ENCODE data around the gene CASS4. TPM values are rescaled to one million over a fixed set of nuclear protein-coding genes. Genes with fewer than 3 reads are reported as not detected.

CASS4 gene
- total RNA-seq, 3 donors from 2014 or later (not counting 1 experiment from before 2014, with no cell fraction given), result 9.3 to 13.8 (median 13.4) TPM

GRCh38 chr20:56426926-56427325, 14.9 kb downstream of the CASS4 start:
- H3K36me3 ChIP-seq (ENCODE audit: control insufficient read depth, insufficient read depth, low read length), result no peaks in the 10 kb centered on the region
- Mint-ChIP-seq H3K4me3 (no peak overlapping the region), H3K4me1 (peaks cover 43 to 49% of the 10 kb centered on the region in 2 donors), H3K27ac (peak overlapping the region in 1 of 2 donors; percentile 85), H3K9me3 (no peaks in the 10 kb centered on the region), H3K36me3 (no peaks in the 10 kb centered on the region), H3K27me3 (ENCODE audit: low read depth in 2 of 2) (no peaks in the 10 kb centered on the region)
- no peaks in the 10 kb centered on the region for H3K27me3 ChIP-seq (ENCODE audit: control insufficient read depth, insufficient read depth, low read length)
- peaks cover 26% of the 10 kb centered on the region for H3K4me1 ChIP-seq (ENCODE audit: control insufficient read depth, insufficient read depth, low read length)
- intact Hi-C loops (cut with micrococcal nuclease), result no loop called here
- H3K4me3 ChIP-seq (ENCODE audit: low read length), result no peak overlapping the region
- H3K9me3 ChIP-seq (ENCODE audit: control insufficient read depth, insufficient read depth, low read length), result no peaks in the 10 kb centered on the region
- TF ChIP-seq, protein P1, sequence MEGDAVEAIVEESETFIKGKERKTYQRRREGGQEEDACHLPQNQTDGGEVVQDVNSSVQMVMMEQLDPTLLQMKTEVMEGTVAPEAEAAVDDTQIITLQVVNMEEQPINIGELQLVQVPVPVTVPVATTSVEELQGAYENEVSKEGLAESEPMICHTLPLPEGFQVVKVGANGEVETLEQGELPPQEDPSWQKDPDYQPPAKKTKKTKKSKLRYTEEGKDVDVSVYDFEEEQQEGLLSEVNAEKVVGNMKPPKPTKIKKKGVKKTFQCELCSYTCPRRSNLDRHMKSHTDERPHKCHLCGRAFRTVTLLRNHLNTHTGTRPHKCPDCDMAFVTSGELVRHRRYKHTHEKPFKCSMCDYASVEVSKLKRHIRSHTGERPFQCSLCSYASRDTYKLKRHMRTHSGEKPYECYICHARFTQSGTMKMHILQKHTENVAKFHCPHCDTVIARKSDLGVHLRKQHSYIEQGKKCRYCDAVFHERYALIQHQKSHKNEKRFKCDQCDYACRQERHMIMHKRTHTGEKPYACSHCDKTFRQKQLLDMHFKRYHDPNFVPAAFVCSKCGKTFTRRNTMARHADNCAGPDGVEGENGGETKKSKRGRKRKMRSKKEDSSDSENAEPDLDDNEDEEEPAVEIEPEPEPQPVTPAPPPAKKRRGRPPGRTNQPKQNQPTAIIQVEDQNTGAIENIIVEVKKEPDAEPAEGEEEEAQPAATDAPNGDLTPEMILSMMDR (IDR thresholded peaks at IDR 0.05), result no peak
- DNase-seq (no peak), ATAC-seq (no peak)
- H3K27ac ChIP-seq (ENCODE audit: low read length), result no peak overlapping the region

- DNase-seq, result no peak
- TF ChIP-seq, protein P1 (IDR thresholded peaks at IDR 0.05), result no peak
- Mint-ChIP-seq H3K27me3 (ENCODE audit: low read depth in 2 of 2) (no peaks in the 10 kb centered on the region), H3K27ac (peak overlapping the region; percentile 50 to 85), H3K36me3 (no peaks in the 10 kb centered on the region), H3K4me1 (peaks cover 39 to 47% of the 10 kb centered on the region in 2 donors), H3K4me3 (peak overlapping the region; percentile 33), H3K9me3 (no peaks in the 10 kb centered on the region)
- peaks cover 24% of the 10 kb centered on the region for H3K4me1 ChIP-seq (ENCODE audit: control insufficient read depth, insufficient read depth, low read length)
- H3K9me3 ChIP-seq (ENCODE audit: control insufficient read depth, insufficient read depth, low read length), result no peaks in the 10 kb centered on the region
- no peaks in the 10 kb centered on the region for H3K27me3 ChIP-seq (ENCODE audit: control insufficient read depth, insufficient read depth, low read length)
- 93% methylated on average over 3 of the region's 4 CpGs for WGBS (ENCODE audit: insufficient coverage)
- no peaks in the 10 kb centered on the region for H3K36me3 ChIP-seq (ENCODE audit: control insufficient read depth, insufficient read depth, low read length)
- H3K4me3 ChIP-seq (ENCODE audit: low read length), result no peak overlapping the region
- intact Hi-C loops (cut with micrococcal nuclease), result no loop called here
- H3K27ac ChIP-seq (ENCODE audit: low read length), result no peak overlapping the region
- no peak for ATAC-seq
Observed at GRCh38 chr20:56427797-56428196, 15.7 kb downstream of the CASS4 start.

DNA sequence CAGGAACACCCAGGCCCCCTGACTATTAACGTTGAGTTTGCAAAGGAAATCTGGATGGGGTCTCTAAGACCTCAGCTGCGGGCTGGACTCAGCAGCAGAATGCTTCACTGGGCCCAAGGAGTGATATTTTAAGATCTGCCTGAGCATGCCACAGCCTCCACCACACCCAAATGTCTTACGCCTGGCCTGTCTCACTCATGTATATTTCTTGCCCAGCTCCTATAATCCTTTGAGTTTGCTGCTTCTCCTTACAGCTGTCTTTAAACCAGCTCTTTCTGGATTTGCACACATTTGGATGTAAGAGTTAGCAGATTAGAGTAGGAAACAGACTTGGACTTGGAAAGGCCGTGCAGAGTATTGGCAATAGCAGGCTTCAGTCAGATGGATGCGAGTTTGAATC, 16.4 kb downstream of the CASS4 start:
- H3K27ac Mint-ChIP-seq, result peak overlapping the region; percentile 71 to 85
- no peak overlapping the region for H3K4me3 ChIP-seq (ENCODE audit: low read length)
- H3K9me3 ChIP-seq (ENCODE audit: control insufficient read depth, insufficient read depth, low read length), result no peaks in the 10 kb centered on the region
- no peak overlapping the region for H3K27ac ChIP-seq (ENCODE audit: low read length)
- no peaks in the 10 kb centered on the region for H3K36me3 Mint-ChIP-seq
- DNase-seq, result no peak
- H3K4me1 Mint-ChIP-seq, result peaks cover 45 to 53% of the 10 kb centered on the region in 2 donors
- intact Hi-C loops (cut with micrococcal nuclease), result no loop called here
- H3K4me1 ChIP-seq (ENCODE audit: control insufficient read depth, insufficient read depth, low read length), result peaks cover 28% of the 10 kb centered on the region
- no peak overlapping the region for H3K4me3 Mint-ChIP-seq
- ATAC-seq, result no peak
- TF ChIP-seq, protein P1 (IDR thresholded peaks at IDR 0.05), result no peak
- 91% methylated on average over 5 of the region's 5 CpGs for WGBS (ENCODE audit: insufficient coverage)
- H3K27me3 Mint-ChIP-seq (ENCODE audit: low read depth in 2 of 2), result no peaks in the 10 kb centered on the region
- no peaks in the 10 kb centered on the region for H3K9me3 Mint-ChIP-seq
- no peaks in the 10 kb centered on the region for H3K36me3 ChIP-seq (ENCODE audit: control insufficient read depth, insufficient read depth, low read length)
- no peaks in the 10 kb centered on the region for H3K27me3 ChIP-seq (ENCODE audit: control insufficient read depth, insufficient read depth, low read length)

DNA sequence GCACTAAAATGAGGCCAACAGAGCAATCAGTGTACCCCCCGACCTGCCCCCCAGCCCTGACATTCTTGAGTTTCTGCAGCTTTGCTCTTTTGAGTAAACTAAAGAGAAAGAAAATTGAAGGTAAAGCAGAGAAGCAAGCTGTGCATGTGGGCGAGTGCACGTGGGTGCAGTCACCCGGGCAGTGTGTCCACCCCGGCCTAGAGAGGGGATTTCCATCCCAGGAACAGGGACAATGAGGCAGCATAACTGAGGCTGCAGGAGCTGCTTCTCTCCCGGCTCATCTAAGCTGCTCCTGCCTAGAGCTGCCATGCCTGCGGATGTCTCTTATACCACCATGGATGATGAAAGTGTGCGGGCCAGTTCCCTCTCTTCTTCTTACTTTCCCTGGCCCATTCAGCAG, 16.8 kb downstream of the CASS4 start:
- no peaks in the 10 kb centered on the region for H3K9me3 ChIP-seq (ENCODE audit: control insufficient read depth, insufficient read depth, low read length)
- Mint-ChIP-seq H3K4me1 (peaks cover 50 to 57% of the 10 kb centered on the region in 2 donors), H3K36me3 (no peaks in the 10 kb centered on the region), H3K4me3 (peak overlapping the region; percentile 85), H3K27ac (peak overlapping the region; percentile 71 to 85), H3K9me3 (no peaks in the 10 kb centered on the region), H3K27me3 (ENCODE audit: low read depth in 2 of 2) (no peaks in the 10 kb centered on the region)
- intact Hi-C loops (cut with micrococcal nuclease), result no loop called here
- H3K36me3 ChIP-seq (ENCODE audit: control insufficient read depth, insufficient read depth, low read length), result no peaks in the 10 kb centered on the region
- TF ChIP-seq, protein P1 (IDR thresholded peaks at IDR 0.05), result no peak
- H3K27me3 ChIP-seq (ENCODE audit: control insufficient read depth, insufficient read depth, low read length), result no peaks in the 10 kb centered on the region
- H3K27ac ChIP-seq (ENCODE audit: low read length), result no peak overlapping the region
- H3K4me3 ChIP-seq (ENCODE audit: low read length), result no peak overlapping the region
- H3K4me1 ChIP-seq (ENCODE audit: control insufficient read depth, insufficient read depth, low read length), result peaks cover 33% of the 10 kb centered on the region
- DNase-seq, result no peak
- 83% methylated on average over 8 of the region's 8 CpGs for WGBS (ENCODE audit: insufficient coverage)
- no peak for ATAC-seq

All from natural killer cell (primary cell).